HG03103 (cell line): ENCODE measurements around the gene NHLH2.

Experiments
- ATAC-seq: cut with Tn5 transposase; IDR thresholded peaks from one replicate; pipeline ENCODE4 v1.9.1; 2021; ENCODE audit warnings: low read depth; ENCODE audit not compliant: unreplicated experiment

Gene NHLH2

DNA sequence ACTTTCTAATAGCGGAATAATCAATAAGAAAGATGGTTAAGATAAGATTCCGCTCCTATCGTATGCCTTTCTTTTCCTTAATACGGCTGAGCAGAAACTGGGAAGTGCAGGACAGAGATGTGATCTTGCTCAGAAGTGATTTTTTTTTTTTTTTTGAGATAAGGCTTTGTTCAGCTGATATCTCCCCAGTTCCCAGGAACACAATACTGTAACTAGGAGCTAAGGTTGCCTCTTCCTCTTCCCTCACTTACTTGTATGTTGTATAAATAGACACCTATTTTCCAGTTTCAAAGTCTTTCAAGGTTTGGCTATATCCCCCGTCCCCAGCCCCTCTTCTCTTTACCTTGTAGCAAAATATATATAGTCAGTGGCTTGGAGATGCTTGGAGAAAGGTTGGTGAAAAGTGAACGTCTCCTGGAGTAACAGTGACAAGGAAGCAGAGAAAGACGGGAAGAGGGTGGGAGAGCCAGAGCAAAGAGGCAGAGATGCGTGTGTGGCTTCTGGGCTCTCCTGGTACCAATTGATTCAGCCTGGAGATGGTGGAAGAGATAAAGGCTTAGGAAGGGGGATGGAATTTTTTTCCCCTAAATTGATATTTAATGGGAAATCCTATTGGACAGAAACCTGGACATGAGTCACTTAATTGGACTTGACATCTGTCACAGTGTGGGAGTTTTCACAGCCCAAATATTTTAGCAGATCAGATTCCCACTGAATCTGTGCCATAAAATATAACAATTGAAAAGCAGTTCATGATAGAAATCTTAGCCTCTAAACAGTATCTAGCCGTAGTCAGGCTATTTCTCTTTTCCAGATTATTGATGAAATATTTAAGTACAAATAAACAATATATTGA, at the start of gene NHLH2:
TSS of gene NHLH2 (minus strand) at position 522 of the 856 bp plus-strand sequence. CDS start 2,754 bp downstream, outside the sequence.
- no peak for ATAC-seq

DNA sequence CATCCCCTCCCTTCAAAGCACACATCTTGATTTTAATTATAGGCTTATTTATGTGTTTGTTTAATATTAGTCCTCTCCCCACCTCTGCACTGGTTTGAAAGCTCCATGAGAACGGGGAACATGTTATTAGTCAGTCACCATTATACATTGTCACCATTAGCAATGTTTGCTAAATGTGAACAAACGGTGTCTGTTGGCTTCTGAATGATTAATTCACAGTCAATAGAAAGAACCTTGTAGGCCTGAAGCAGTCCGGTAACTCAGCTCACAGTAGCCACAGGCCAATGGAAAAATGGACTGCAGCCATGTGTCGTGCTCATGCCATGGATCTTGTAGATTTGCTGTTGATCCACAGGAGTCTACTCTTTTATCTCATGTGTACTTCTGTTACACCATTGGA, 49.7 kb upstream of the NHLH2 start:
- ATAC-seq, result no peak

DNA sequence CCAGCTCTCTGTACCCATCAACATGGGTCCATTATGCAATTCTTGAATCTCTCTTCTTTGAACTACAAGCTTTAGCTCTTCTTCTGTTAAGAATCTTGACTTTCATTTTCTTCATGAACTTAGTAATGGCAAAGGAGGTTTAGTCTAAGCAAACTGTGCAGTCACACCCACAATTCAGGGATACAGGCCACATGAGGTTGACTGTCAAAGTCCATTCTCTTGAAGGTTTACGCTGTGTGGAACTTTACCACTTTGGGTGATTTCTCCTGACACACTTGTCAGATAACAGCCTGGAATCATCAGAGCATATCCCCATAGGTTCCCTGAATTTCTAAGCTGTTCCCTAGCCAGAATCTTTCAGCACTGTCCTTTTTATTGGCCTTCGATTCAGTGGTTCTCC, 48.0 kb upstream of the NHLH2 start:
- ATAC-seq, result no peak

DNA sequence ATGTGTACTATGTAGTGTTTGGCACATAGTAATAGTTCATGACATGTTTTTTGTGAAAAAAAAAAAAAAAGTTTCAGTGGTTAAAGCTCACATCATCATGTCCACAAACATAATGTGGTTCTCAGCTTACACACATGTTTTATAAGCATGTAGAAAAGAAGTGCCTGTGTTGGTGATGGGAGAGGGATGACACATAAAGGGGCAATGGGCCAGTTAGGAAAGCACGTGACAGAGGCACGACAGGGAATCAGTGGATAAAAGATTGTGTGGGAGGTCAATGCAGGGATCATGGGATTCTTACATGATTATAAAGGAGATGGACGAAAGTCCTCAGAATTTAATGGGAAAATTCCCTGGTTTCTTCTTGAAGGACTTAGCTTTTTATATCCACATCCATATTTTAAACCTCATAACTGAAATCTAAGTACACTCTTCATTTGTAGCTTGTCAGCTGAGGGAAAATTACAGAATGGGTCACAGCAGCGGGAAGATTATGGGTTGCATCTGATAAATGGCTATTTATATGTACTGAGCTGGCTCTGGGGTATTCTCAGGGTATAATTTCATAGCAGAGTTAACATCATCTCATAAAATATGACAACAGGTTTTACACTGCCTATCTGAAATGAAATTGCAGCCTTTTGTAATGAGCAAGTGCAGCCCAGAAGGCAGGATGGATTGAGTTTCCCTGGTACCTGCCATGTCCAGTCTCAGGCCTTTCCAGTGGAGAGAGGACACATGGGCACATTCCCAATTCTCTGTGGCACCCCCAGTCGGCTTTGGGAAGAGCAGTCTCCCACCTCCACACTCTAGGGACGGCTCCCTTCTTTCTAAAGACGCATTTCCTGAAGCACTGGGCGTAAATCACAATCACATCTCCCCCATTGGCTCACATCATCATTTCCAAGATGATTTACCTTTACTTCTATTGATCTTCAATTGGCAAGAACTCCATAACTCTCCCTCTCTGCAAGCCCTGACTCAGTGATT, 42.3 kb upstream of the NHLH2 start:
- no peak for ATAC-seq

DNA sequence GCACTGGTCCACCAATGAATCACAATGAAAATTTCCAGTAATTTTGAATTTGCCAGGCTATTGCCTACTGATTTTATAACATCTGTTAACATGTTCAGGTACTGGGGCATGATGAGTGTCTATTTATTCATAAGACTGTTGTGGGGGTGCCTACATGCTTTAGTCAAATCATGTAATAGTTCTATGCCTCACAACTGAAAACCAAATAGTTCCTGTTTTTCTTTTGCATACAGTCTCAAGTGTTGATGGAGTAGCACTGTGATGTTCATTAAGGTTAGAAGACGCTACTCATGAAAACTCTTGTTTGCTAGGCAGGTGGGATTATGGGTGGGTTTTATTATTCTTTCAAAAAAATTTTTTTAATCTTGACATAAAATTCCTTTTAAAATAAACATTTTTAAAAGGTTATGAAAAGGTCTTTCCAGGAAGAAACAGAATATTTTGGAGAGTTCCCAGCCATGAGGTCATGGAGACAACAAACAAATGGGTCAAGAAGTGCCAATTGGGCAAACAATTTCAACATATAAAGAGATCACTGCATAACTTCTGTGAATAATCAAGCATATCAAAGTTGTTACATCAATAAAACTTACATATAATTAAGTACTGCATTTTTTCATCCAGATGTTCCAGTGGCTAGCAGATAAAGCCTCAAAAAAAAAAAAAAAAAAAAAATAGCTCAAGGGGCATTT, 40.2 kb upstream of the NHLH2 start:
- no peak for ATAC-seq

DNA sequence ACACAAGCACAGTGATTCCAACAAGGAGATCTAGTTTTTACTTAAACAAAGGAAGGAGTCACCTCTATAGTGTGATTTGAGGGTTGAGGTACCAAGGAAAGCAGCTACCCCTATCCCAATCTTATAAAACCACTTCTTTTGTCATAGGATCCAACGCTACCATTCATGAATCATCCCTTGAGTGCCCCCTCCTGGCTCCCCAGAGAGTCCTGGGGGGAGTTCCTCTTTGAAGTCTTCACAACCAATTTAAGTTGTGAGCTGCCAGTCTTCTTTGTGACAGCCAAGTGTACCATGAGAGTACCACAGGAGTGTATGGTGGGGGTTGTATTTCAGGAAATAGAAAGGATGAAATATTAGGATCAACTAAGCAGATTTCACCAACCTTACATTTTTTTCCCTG, 39.1 kb upstream of the NHLH2 start:
- ATAC-seq, result no peak

DNA sequence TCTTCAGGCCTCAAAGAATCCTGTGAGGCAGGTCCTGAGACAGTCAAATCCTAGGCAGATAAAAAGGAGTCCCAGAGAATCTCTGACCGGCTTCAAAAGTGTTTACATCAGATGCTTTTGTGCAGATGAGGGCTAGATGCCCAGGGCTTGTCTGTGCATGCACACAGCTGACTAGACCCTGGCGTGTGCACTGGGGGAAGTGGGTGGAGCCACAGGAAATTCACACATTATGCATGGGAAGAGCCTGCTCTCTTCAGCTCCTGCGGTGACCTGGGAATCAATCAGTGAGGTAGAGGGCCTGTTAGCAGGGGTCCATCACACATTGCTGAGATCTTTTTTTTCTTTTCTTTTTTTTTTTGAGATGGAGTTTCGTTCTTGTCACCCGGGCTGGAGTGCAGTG, 36.6 kb upstream of the NHLH2 start:
- no peak for ATAC-seq

DNA sequence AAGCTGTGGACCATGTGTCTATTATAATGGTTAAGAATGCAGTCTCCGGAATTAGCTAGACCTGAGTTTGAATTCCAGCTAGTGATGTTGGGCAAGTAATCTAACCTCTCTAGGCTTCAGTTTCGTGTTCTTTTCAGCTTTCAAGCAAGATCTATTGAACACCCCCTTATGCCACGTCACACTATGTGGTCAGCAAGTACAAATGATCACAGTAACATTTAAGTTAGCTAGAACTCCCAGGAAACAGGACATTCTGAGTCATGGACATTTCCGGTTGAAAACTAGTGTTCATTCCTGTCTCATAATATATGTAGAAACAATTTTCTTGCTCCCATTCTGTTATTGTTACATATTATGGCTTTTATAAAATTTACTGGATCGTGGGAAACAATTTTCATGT, 34.0 kb upstream of the NHLH2 start:
- no peak for ATAC-seq

DNA sequence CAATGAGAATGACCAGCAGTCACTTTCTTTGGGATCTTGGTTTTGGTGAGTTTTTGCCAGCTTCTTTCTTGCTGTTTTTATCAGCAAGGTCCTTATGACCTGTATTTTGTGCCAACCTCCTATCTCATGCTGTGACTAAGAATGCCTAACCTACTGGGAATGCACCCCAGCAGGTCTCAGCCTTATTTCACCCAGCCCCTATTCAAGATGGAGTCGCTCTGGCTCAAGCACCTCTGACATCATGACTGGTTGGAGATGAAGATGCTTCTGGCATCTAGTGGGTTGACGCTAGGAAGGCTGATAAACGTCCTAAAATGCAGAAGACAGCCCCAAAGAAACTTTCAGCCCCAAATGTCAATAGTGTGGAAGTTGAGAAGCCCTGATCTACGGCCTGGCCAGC, 33.6 kb upstream of the NHLH2 start:
- ATAC-seq, result no peak

DNA sequence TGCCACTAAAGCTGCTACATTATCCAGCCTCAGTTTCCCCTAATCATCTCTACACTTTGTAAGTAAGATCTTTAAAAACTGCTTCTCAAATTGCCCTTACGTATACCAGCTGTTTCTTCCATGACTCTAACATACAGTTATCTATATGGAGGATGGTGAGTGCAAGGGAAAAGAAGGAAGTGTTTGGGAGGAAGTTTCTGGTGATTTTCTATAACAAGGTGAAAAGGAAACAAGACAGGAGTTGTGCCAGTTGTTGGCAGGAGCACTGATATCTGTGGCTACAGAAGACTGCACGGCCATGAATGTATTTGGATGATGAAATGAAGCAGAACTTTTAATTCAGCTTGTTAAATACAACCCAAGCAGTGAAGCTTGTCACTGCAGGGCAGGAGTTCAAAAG, 32.3 kb upstream of the NHLH2 start:
- no peak for ATAC-seq

DNA sequence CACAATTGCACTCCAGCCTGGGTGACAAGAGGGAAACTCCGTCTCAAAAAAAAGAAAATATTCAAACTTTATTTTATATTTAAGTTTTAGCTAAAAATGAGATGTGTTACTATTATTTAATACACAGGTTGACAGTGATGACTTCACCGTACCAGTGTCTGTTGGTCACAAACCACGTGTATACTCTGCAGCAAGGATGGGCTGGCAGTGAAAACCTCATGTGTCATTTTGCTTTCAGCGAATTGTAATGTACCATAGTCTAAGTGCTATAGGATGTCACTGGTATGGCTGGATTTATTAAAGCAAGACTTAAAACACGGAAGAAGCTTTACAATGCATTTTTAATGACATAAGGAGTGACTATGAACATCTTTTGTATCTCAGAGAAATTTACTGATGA, 28.1 kb upstream of the NHLH2 start:
- no peak for ATAC-seq

DNA sequence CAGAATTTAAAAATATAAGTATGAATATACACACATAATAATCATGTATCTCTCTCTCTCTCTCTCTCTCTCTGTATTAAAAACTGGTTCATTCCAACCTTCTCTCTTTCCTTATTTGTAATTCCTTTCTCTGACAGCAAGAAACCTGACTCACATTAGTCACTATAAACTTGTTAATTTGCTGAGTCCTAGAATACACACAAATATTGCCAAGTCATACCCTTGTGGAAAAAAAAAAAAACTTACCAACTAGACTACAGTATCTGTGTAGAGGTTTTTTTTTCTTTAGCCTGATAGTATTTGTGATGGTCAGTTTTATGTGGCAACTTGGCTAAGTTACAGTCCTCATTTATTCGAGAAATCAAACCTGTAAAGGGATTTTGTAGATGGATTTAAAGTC, 26.3 kb upstream of the NHLH2 start:
- ATAC-seq, result no peak

DNA sequence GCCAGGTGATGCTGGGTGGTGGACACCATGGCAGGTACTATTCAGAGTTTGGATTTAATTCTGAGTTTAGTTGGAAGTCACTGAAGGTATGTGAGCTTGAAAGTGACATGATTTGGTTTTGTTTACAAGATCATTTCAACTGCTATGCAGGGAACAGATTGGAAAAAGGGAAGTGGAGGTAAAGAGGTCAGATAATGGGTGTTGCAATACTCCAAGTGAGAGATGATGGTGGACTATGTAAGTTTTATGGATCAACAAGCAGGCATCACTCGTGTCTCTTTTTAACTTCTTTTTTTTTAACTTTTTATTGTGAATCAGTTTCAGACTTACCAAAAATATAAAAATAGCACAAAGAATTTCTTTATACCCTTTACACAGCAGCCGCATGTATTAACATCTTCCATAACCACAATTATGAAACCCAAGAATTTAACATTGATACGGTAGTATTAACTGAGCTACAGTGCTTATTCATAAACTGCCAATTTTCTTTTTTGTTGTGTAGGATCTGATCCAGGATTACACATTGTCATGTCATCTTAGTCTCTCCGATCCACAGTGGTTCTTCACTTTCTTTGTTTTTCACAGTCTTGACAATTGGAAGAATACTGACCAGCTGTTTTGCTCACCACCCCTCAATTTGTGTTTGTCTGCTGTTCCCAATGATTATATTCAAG, 24.9 kb upstream of the NHLH2 start:
- no peak for ATAC-seq

DNA sequence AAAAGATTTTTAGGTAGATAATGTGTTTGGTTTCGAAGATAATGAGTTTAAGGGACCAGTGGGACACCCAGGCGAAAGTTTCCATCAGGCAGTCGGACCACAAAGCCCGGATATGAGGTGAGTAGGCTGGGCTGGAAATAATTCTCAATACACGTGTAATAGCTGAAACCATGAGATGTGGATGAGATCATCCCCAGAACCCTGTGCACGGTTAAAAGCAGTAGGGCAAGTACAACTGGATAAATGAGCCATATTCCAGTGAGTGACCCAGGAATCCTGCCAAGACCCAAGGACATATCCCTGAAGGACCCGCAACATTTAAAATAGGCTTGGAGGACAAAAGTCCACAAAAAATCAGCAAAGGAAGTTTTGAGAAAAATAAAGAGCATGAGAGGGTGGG, 21.5 kb upstream of the NHLH2 start:
- ATAC-seq, result no peak

DNA sequence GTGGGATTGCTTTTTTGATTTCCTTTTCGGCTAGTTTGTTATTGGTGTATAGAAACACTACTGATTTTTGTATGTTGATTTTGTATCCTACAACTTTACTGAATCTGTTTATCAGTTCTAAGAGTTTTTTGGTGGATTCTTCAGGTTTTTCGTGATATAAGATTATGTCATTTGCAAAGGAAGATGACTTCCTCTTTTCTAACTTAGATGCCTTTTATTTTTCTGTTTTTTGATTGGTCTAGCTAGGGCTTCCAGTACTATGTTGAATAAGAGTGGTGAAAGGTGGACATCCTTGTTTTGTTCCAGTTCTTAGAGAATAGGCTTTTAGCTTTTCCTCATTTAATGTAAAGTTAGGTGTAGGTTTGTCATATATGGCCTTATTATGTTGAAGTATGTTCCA, 13.1 kb upstream of the NHLH2 start:
- ATAC-seq, result no peak

DNA sequence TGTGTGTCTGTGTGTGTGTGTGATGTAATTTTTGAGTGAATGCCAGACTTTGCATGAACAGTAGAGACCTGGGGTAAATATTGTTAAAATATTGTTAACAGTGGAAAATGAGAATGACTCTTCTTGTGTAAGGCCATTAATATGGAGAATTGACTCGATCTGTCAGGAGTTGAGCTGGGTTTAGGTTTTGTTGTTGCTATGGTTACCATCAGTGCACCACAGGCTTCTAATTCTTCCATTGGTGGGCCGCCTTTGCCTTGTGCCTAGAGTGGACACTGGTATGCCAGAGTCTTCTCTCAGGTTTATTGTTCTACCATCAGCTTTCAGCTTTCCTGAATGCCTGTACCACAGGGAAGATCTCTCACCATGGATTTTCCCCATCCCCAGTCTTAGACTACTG, 10.0 kb upstream of the NHLH2 start:
- ATAC-seq, result no peak

DNA sequence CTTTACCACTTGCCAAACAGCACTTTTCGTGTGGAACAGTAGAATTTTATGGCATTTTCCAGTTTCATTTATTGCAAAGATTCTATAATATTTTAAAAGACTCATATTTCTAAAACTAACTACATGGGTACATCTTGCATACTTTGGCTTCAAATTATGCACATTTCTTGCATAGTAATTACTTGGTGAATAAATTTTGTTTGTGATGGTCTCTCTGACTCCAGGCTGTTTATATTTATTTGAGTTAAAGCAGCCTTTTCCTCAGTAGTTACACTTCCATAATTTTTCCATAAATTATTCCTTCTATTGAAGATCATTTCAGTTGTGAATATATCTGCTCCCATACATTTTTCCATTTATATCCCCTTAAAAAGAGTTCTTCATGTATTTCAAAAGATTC, 6.9 kb upstream of the NHLH2 start:
- no peak for ATAC-seq

DNA sequence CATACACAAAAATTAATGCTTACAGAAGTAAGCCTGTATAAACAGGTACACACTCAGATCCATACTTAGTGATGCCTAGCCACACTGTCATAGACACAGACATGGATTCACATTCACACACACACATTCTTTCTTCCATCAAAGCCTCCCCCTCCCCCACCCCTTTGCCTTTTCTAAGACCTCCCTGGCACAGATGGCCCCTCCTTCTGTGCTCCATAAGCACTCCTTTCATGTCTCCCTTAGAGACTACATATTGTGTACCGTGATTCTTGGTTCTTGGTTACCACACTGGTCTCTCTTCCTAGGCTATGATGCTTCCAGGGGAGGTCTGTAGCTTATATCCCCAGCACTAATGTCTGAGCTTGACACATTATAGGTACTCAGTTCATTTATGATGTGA, 2.0 kb upstream of the NHLH2 start:
- no peak for ATAC-seq

DNA sequence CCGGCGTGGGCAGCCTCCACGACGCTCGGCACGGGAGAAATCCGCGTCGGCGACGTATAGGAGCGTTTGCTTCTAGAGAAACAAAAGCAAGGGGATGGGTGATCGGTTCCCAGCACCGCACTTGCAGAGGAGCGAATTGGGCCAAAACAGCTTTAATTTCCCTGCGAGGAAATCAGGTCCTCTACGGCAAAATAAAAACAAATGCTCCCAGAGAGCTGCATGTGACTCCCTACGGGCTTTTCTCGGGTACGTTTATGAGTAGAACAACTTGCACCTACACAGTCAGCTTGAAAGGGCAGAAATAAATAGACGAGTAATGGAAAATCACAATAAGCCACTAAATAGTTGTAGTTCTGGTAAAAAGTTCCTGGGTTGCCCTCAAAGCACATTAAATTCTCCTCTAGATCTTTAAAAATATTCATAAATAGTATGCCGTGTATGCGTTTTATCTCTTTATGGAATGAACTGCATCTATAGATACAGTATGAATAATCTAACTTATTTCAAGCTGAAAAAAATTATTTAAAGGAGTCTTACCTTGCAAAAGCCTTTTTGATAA, 1.2 kb downstream of the NHLH2 start:
- ATAC-seq, result no peak

DNA sequence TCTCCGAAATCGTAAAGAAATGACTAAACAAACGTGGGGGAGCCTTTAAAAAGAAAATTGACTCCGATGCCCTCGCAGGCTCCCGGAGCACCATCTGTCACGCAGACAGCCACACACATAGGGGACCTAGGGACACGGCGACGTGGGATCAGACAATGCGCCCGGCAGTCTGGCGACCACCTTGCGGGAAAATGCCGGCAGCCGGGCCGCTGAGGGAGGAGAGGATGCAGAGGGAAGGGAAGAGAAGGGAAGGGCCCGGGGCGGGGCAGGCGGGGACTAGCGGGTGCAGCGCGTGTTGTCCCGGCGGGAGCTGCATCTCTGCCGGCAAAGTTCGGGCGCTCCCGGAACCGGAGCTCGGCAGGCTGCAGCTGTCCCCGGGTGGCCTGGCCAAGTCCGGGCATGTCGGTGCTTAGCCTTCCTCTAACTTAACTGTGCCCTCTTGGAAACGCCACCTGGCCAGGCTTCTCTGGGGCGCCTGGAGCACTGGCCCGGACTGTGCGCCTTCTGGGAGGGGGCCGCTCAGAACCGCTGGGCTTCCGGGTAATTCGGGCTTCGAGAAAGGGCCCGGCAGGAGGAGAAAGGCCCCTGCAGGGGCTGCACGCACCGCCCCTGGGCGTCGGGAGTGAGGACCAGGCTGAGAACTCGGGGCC, 1.8 kb downstream of the NHLH2 start:
- ATAC-seq, result no peak
